GM12878 (cell line): Measurements from ENCODE around the gene DCP1A. TPM values are rescaled to one million over a fixed set of nuclear protein-coding genes. Genes with fewer than 3 reads are reported as not detected.

ENCODE experiments used
- E2F4 ChIP-seq: IDR thresholded peaks from 2 replicates; pipeline ENCODE4 v1.6.1; 2012; ENCODE audit warnings: low read depth, low read length, improper control_type of control experiment
- GATAD2B ChIP-seq: fragments of 450-650 bp; conservative IDR thresholded peaks from 2 replicates; pipeline ENCODE4 v1.6.1; 2017; ENCODE audit warnings: low read depth, mild to moderate bottlenecking, moderate library complexity
- IRF4 ChIP-seq: IDR thresholded peaks from 2 replicates; pipeline ENCODE4 v1.6.1; 2011; ENCODE audit warnings: low read depth, low read length
- KLF5 ChIP-seq: fragments of 450-650 bp; IDR thresholded peaks from 2 replicates; pipeline ENCODE4 v1.6.1; 2014; ENCODE audit warnings: mild to moderate bottlenecking; ENCODE audit not compliant: partially characterized antibody
- PAX5 ChIP-seq: IDR thresholded peaks from 2 replicates; pipeline ENCODE4 v1.6.1; 2011; ENCODE audit warnings: low read depth, low read length, borderline replicate concordance
- RCOR1 ChIP-seq: conservative IDR thresholded peaks from 2 replicates; pipeline ENCODE4 v1.6.1; 2012; ENCODE audit warnings: low read depth, low read length, improper control_type of control experiment
- RUNX3 ChIP-seq: IDR thresholded peaks from 2 replicates; pipeline ENCODE4 v1.6.1; 2012; ENCODE audit warnings: low read length, inconsistent platforms
- SIX5 ChIP-seq: IDR thresholded peaks from 2 replicates; pipeline ENCODE4 v1.6.1; 2011; ENCODE audit warnings: mild to moderate bottlenecking, low read depth, low read length, moderate library complexity; ENCODE audit not compliant: severe bottlenecking
- SMC3 ChIP-seq: IDR thresholded peaks from 2 replicates; pipeline ENCODE4 v1.6.1; 2011; ENCODE audit warnings: low read length, improper control_type of control experiment, borderline replicate concordance
- SREBF1 ChIP-seq: IDR thresholded peaks from 2 replicates; pipeline ENCODE4 v1.6.1; 2012; ENCODE audit warnings: mild to moderate bottlenecking, low read length
- ZBTB4 ChIP-seq: fragments of 450-650 bp; formaldehyde crosslinking; IDR thresholded peaks from 2 replicates; pipeline ENCODE4 v1.4.0; 2022; ENCODE audit warnings: mild to moderate bottlenecking, moderate library complexity
- ZBTB40 ChIP-seq: fragments of 450-650 bp; IDR thresholded peaks from 2 replicates; pipeline ENCODE4 v1.6.1; 2016; ENCODE audit warnings: mild to moderate bottlenecking, moderate library complexity, borderline replicate concordance
- polyA plus RNA-seq, 11 experiments: library from polyadenylated mRNA; depleted of rRNA in 4 of 11; unstranded in 6 of 11; stranded (reverse) in 5 of 11; fragments of >200 nt; fragmentation: Nextera tagmentation in 4 of 11; fragmentation: Illumina TruSeq in 1 of 11; extraction: Ambion mirVana in 4 of 11; extraction: Trizol in 1 of 11; gene quantifications; 1 replicate in 1 of 11; 2 replicates in 10 of 11; pipeline versions ENCODE4 v1.2.1 to v1.2.3, GENCODE V29; 2011 to 2016; ENCODE audit warnings: inconsistent platforms in 2 of 11, missing spikeins in 2 of 11, low read depth in 1 of 11
- total RNA-seq, 4 experiments: library from RNA; depleted of rRNA in 3 of 4; stranded (reverse); fragments of >200 nt in 3 of 4; fragmentation: Illumina TruSeq in 1 of 4; extraction: Trizol in 1 of 4; gene quantifications; 2 replicates each; pipeline versions ENCODE4 v1.2.1 to v1.2.3, GENCODE V29; 2013 to 2021
- TF ChIP-seq, protein P1 (sequence below): fragments of 450-650 bp; IDR thresholded peaks from 2 replicates; pipeline ENCODE4 v1.6.1; 2017; ENCODE audit warnings: mild to moderate bottlenecking, moderate library complexity
- TF ChIP-seq, protein P2 (sequence below): IDR thresholded peaks from 2 replicates; pipeline ENCODE4 v1.6.1; 2012; ENCODE audit warnings: low read depth, low read length, improper control_type of control experiment

The DCP1A gene
- total and polyA plus RNA-seq, 10 of the 15 experiments (the other 5 are each of a cell fraction or from before 2014, with no cell fraction given), result 12.5 to 34.6 (median 16.3) TPM

DNA sequence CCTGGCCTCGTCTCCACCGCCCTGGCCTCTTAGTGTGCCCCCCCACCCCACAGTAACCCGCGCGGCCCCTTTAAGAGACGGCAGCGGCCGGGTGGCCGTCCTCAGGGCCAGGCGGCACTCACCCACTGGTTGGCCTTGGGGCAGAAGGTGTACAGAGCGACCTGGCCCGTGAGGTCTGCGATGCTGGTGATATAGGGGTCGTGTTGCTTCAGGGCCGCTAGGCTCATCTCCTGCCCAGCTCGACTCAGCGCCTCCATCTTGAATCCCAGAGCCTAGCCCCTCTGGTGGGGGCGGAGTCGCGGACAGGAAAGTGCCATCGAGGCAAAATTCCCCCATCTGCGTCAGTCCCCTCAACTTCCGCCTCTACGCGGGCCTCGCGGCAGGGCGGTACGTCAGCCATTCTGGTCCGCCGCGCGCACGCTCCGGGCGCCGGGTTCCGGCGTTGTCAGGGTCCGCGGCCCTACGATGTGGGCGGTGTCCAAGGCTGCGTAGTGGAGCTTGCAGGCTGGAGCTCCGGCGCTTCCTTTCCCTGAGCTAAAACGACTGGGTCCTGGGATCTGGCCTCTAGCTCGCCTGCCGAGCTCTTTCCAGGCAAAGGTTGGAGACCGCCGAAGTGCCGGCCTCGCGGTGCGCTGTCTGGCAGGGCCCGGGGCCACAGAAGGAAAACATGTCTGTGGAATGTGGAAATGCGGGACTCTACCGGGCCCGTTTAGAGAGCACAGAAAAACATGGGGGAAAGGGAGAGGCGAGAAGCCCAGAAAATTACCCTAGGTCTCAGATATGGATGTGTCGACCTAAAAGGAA lies at the start of gene DCP1A (continued):
- no peak for TF ChIP-seq ZBTB4 (CRISPR knock-in tag)
- peak; percentile 85 for TF ChIP-seq SIX5
- TF ChIP-seq SMC3, result no peak
- TF ChIP-seq, protein P1, sequence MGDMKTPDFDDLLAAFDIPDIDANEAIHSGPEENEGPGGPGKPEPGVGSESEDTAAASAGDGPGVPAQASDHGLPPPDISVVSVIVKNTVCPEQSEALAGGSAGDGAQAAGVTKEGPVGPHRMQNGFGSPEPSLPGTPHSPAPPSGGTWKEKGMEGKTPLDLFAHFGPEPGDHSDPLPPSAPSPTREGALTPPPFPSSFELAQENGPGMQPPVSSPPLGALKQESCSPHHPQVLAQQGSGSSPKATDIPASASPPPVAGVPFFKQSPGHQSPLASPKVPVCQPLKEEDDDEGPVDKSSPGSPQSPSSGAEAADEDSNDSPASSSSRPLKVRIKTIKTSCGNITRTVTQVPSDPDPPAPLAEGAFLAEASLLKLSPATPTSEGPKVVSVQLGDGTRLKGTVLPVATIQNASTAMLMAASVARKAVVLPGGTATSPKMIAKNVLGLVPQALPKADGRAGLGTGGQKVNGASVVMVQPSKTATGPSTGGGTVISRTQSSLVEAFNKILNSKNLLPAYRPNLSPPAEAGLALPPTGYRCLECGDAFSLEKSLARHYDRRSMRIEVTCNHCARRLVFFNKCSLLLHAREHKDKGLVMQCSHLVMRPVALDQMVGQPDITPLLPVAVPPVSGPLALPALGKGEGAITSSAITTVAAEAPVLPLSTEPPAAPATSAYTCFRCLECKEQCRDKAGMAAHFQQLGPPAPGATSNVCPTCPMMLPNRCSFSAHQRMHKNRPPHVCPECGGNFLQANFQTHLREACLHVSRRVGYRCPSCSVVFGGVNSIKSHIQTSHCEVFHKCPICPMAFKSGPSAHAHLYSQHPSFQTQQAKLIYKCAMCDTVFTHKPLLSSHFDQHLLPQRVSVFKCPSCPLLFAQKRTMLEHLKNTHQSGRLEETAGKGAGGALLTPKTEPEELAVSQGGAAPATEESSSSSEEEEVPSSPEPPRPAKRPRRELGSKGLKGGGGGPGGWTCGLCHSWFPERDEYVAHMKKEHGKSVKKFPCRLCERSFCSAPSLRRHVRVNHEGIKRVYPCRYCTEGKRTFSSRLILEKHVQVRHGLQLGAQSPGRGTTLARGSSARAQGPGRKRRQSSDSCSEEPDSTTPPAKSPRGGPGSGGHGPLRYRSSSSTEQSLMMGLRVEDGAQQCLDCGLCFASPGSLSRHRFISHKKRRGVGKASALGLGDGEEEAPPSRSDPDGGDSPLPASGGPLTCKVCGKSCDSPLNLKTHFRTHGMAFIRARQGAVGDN, result peak; percentile 86
- peak; percentile 77 for TF ChIP-seq RUNX3
- TF ChIP-seq RCOR1, result peak; percentile 87; the same call in 1 of the 2 replicates
- peak; percentile 35; the same call in 1 of the 2 replicates for TF ChIP-seq SREBF1
- TF ChIP-seq IRF4, result peak; percentile 83
- TF ChIP-seq KLF5, result peak; percentile 95
- peak; percentile 91 for TF ChIP-seq GATAD2B
- TF ChIP-seq, protein P2, sequence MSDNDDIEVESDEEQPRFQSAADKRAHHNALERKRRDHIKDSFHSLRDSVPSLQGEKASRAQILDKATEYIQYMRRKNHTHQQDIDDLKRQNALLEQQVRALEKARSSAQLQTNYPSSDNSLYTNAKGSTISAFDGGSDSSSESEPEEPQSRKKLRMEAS, result peak; percentile 60; the same call in 1 of the 2 replicates
- peak; percentile 56; the same call in 1 of the 2 replicates for TF ChIP-seq E2F4
- peak; percentile 99 for TF ChIP-seq ZBTB40
- TF ChIP-seq PAX5, result peak; percentile 84; the same call in 1 of the 2 replicates
